ENCODE measurements around the gene METTL14. TPM values are rescaled to one million over a fixed set of nuclear protein-coding genes. Genes with fewer than 3 reads are reported as not detected.

The METTL14 gene
- total RNA-seq, 1 donor from 2014 or later, result 33.0 TPM

GRCh38 chr4:118732591-118733330 lies 47.6 kb downstream of the METTL14 start:
- DNase-seq (ENCODE audit: low spot score), result no peak

DNA sequence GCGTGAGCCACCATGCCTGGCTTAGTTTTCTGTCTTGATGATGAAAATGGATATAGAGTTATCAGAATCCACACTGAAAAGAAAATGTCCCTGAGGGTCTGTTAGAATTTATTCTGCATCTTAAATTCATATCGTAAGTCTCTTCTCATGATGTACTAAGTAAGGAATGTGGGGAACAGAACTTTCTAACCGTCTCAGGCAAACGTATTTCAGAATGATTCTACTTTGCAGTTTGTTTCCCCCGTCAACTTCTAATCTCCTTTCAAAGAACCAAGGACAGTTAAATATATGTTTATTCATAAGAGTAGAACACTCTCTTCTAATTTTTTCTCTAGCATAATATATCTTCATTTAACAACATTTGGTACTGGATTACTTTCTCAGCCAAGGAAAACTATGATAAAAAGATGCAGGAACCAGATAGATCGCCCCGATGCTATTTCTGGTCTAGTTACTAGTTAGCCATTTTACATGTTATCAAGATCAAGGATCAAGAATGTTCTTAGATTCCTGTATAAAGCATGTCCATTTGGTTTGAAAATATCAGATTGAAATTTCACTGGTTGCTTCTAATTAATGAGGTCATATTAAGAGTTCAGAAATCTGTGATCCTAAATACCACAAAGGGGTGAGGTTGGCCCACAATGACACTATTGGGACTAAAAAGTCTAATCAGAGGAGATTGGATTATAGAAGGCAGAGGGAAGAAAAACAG lies 49.5 kb downstream of the METTL14 start:
- DNase-seq (ENCODE audit: low spot score), result no peak

GRCh38 chr4:118736900-118737299 lies 51.7 kb downstream of the METTL14 start:
- DNase-seq (ENCODE audit: low spot score), result no peak

DNA sequence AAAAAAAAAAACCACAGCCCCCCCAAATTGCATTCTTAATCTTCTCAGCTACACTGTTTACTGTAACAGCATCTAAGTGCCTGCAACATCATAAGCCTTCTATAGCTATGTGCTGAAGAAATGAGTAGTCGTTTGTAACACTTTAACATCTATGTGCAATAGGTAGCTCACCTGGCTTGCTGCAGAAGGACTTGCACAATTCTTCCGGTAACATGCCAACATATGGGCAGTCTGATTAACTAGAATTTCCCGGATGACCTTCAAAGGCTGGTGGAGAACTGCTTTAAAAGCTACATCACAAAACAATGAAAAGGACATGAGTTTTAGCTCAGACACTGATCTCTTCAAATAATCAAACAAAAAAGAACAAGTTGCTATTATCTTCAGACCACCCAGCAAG lies 52.9 kb downstream of the METTL14 start:
- DNase-seq (ENCODE audit: low spot score), result no peak

DNA sequence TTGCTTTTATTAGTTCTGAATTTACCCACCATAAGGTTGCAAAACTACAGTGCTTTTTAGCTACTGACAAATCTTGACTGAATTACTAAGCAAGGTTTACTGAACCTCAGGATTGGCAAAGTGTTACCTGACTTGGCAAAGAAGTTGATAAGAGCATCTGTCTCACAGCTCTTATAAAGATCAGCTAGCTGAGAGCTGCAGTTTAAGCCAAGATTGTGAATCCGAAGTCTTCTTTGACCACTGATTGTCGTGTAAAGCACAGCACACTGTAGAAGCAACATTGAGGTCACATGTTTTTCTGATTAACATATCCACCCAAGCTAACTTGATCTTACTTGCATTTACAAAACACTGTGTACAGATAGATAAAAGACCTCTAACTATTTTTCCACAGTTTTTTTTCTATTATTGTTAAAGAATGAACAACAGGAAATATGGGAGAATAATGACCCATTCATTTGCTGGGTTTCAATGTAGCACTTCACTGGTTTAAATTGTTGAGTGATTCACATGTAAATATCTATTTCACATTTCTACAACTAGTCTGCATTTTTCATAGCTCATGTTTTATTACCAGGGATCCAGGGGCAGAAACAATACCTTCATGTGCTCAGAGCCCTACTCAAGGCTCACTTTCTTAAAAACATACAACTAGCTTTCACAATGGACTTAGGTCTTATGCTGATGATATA lies 54.0 kb downstream of the METTL14 start:
- DNase-seq (ENCODE audit: low spot score), result no peak

DNA sequence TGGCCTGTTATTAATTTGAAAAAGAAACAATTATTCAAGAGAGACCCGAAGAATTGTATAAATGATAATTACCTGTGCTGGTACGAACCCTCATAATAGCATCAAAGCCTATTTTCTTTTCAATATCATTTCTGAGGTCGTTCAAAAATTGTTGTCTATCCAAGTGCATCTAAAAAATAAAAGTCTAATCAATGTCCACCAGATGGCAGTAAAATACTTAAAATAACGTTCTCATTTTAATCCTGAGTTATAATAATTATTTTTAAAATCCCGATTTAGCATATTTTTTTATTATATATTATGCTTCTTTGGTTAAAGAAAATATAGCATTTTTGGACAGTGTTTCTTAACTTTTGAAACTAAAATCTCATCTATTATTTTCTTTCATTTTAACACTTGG lies 55.7 kb downstream of the METTL14 start:
- DNase-seq (ENCODE audit: low spot score), result no peak

- no peak for DNase-seq (ENCODE audit: low spot score)
Measured at GRCh38 chr4:118741301-118741855, 56.2 kb downstream of the METTL14 start.

- no peak for DNase-seq (ENCODE audit: low spot score)
Measured at GRCh38 chr4:118742050-118742449, 56.9 kb downstream of the METTL14 start.

DNA sequence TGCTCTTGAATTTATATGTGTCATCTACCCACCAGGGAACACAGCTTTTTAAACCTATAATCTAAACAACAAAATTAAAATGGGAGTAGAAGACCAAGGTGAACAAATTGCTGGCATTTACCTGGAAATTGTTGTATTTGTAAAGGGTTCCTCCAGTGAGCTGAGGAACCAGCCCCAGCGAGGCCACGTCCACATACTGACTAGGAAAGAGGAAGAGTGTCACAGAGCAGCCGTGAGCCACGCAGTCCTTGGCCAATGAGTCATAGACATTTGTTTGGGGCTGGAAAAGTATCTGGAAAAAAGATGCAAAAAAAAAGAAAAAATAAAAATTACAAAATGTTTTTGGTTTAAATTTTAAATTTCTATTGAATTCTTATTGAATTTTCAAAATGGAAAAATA lies 58.7 kb downstream of the METTL14 start:
- DNase-seq (ENCODE audit: low spot score), result no peak

GRCh38 chr4:118745357-118745756 lies 60.2 kb downstream of the METTL14 start:
- no peak for DNase-seq (ENCODE audit: low spot score)

- DNase-seq (ENCODE audit: low spot score), result no peak
Measured at GRCh38 chr4:118746251-118746919, 61.2 kb downstream of the METTL14 start.

- no peak for DNase-seq (ENCODE audit: low spot score)
Measured at GRCh38 chr4:118749347-118749988, 64.3 kb downstream of the METTL14 start.

- no peak for DNase-seq (ENCODE audit: low spot score)
Measured at GRCh38 chr4:118751629-118752323, 66.6 kb downstream of the METTL14 start.

- no peak for DNase-seq (ENCODE audit: low spot score)
Measured at GRCh38 chr4:118752551-118752950, 67.4 kb downstream of the METTL14 start.

DNA sequence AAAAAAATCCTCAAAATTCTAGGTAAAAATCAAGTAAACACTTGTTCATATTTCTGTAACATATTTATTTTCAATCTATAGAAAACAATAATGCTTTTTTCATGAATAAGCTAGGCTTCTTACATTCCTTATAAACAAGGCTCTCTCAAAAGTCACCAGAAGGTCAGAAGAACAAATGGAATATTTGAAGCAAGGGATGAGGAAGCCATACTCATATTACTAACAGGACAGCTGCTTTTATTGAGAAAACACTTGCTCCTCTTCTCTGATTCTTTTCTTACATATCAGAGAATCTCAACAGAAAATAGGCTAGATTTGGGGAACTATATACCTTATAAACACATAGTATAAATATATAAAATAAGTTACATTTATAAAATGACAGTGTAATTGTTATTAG lies 67.9 kb downstream of the METTL14 start:
- no peak for DNase-seq (ENCODE audit: low spot score)

GRCh38 chr4:118753685-118754084 lies 68.5 kb downstream of the METTL14 start:
- DNase-seq (ENCODE audit: low spot score), result no peak

GRCh38 chr4:118754890-118755289 lies 69.7 kb downstream of the METTL14 start:
- no peak for DNase-seq (ENCODE audit: low spot score)

DNA sequence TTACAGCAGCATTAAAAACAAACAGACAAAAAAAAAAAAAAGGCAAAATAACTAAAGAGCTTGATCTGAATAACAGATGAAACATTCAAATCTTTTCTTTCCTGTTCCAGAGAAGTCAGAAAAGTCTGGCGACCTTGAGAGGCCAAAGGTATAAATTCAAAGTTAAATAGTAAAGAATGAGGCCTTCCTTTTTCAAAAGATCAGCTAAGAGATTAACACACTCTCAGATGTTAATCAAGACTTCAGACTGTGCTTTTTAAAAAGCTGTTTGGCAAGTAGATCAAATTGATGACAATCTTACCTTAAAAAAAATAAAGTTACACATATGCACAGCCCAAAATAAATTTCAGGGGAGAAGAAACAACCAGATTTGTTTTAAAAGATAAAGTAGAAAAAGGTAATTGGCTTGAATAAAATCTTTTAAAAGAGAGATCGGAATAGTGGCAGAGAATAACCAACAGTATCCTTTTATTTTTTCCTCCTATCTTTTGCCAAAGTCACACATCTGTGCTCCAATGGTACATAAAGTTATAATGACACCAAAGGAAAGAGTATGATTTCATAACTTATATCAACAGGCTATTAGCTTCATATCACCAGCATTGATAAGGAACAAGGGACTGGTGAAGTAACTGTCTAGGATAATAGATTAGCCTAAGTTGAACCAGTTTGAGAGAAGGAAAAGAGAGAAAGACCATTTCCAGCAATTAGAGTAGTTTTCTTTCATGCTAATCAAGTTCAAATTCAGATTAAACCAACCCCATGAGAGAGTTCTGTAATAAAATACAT lies 70.4 kb downstream of the METTL14 start:
- no peak for DNase-seq (ENCODE audit: low spot score)

DNA sequence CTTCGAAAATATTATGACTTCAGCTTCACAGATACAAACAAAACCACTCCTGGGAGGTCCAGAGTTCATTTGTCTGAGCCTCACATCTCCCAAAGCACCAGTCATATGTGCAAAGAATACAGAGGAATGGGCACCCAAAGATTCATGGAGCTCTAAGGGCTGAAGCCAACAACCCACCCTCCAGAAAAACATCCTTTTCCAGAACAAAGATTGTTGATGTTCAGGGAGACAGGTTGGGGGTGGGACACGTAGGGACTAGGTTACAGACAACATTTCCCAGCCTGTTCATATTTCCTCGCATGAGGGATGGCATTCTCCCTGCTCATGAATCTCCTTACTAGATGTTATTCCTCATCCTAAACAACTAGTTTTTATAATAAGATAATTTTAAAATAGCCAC lies 71.2 kb downstream of the METTL14 start:
- DNase-seq (ENCODE audit: low spot score), result no peak
